GM19239 (cell line): Measurements from ENCODE around the gene PEX10.
A peak's percentile ranks its signal among the peaks of the same experiment; 100 is the strongest.
"Not testable (repeated sequence)": the region's sequence is repeated elsewhere in the genome, so short reads cannot be mapped to it uniquely, and the experiment has no call there.

Experiments used
- DNase-seq: peaks from one replicate; pipeline ENCODE4 v3.0.0; 2011; ENCODE audit warnings: low spot score; ENCODE audit not compliant: insufficient read length
- FAIRE-seq: peaks from 2 replicates; lab custom pipeline; 2011; peaks lifted over from hg19 to GRCh38; lab: Jason Lieb, UNC

The PEX10 gene

DNA sequence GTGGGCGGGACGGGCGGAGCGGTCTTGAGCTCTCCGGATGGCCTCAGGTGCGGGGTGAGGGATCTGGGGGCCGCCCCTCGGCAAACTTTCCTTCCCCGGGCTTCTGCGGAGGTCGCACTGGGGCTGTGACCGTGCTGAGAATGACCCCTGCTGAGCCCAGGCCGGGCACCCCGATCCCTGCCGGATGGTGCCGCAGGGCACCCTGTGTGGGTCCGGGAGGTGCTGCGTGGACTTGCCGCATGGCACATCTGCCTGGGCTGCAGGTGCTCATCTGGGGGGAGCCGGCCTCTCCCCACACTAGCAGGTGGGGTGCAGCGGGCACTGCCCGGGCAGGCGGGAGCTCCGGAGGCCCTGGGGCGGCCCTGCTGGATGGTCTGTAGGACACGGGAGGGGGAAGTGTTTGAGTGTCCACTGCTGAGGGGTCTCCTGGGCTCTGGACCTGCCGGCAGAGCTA lies 31.8 kb upstream of the PEX10 start:
- DNase-seq = no peak
- no peak for FAIRE-seq

- no peak for FAIRE-seq
- DNase-seq = no peak
Observed at GRCh38 chr1:2443277-2444137, 31.1 kb upstream of the PEX10 start.

GRCh38 chr1:2442661-2443060 lies 30.3 kb upstream of the PEX10 start:
- DNase-seq (no peak), FAIRE-seq (no peak)

DNA sequence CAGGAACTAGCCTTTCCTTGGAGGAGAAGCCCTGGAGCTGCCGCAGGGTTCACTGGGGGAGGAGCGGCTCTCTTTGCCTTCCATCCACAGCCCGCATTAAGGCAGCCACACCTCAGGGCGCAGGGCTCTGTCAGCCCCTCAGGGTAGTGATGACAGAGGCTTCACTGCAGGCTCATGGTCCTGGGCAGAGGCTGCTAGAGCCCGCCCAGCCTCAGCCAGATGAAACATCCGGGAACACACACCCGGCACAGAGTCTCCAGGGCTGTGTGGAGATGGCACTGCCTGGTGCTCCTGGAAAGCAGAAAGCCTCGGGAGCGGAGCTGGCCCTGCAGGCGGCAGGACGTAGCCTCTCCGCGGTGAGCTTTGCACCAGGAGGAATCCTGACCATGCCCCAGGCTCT lies 29.4 kb upstream of the PEX10 start:
- DNase-seq (no peak), FAIRE-seq (no peak)

GRCh38 chr1:2440346-2440745 lies 28.0 kb upstream of the PEX10 start:
- DNase-seq, FAIRE-seq: not testable (repeated sequence)

GRCh38 chr1:2439369-2439768 lies 27.0 kb upstream of the PEX10 start:
- FAIRE-seq = peak; percentile 56
- DNase-seq = no peak

- FAIRE-seq = no peak
- no peak for DNase-seq
Observed at GRCh38 chr1:2438641-2439040, 26.3 kb upstream of the PEX10 start.

DNA sequence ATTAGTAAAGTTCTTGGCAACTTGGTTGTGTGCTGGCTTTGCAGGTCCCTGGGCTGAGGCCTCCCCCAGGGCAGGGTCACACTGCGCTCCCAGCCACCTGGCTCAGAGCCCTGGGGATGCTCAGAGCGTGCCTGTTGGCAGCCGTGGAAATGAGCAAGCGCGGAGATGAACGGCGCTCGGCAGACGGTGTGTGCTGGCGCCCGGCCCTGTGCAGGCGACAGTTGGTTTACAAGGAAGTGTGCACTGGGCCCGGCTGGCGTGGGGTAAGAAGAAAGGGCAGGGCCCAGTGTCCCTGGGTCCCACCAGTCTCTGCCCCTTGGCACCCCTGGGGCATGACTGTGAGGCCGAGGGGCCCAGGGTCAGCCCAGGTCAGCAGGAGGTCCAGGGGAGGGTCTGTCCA lies 25.7 kb upstream of the PEX10 start:
- DNase-seq (no peak), FAIRE-seq (no peak)

- DNase-seq (no peak), FAIRE-seq (no peak)
Observed at GRCh38 chr1:2437617-2438016, 25.3 kb upstream of the PEX10 start.

DNA sequence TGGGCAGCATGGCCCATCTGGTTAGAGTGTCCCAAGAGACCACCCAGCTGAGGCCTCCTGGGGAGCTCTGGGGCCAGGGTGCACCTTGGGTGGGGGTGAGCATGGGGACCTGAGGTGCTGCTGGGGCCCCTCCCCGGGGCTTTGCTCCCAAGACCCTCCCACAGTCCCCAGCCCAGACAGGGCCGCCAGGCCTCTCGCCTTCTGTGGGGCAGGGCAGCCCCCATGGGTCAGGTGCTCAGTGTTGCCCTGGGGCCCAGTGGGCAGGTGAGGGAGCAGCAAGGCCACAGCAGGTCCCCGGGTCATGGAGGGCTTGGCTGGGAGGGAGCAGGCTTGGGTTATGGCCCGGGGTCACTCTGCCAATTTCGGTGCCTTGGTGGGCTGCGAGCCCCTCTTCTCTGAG lies 24.5 kb upstream of the PEX10 start:
- FAIRE-seq (no peak), DNase-seq (no peak)

- FAIRE-seq (no peak), DNase-seq (no peak)
Observed at GRCh38 chr1:2435746-2436355, 23.5 kb upstream of the PEX10 start.

DNA sequence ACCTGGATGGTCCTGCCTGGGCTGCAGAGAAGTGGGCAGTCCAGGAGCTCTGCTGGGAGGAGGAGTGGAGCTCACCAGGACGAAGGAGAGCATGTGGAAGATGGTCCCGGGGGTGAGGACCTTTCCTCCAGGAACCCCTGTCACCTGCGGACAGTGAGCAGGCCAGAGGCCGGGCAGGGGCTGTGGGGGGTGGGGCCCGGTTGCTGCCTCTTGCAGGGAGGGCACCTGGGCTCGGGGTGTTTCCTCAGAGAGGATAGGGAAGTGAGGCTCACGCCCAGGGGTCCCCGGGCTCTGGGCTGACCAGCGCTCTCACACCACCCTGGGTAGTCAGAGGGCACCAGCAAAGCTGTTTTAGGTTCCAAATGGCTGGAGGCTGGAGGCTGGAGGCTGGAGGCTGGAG lies 22.7 kb upstream of the PEX10 start:
- FAIRE-seq = no peak
- DNase-seq = no peak

DNA sequence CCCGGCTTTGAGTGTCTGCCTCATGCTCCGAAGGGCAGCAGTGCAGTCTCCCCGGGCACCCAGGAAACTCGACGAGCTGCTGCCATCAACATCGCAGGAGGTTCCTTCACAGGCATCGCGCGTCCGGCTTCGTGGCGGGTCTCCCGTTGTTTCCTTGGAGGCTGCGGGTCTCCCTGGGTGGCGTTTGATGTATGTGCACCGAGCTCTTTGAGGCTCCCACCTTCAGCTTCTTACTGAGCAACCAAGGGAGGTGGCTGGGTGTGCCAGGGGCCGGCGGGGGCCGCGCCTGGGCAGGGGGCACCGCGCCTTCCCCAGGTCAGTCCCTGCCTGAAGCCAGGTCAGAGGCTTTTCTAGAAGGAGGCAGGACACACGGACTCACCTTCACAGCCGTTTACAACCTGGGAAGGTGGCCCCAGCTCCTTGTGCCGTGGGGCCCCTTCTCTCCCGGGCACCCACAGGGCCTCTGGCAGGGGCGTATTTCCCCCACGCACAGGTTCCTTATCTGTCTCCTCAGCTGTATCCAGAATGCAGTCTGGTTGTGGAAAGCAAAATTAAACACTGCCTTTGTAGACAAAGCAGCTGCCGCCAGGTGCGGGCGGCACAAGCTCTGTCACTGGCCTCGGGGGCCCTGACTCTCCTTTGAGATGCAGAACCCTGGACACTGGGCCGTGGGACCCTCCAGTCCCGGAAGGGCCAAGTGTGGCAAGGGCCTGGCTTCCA lies 21.7 kb upstream of the PEX10 start:
- DNase-seq = no peak
- no peak for FAIRE-seq

- no peak for DNase-seq
- FAIRE-seq = no peak
Observed at GRCh38 chr1:2433196-2433595, 20.8 kb upstream of the PEX10 start.

DNA sequence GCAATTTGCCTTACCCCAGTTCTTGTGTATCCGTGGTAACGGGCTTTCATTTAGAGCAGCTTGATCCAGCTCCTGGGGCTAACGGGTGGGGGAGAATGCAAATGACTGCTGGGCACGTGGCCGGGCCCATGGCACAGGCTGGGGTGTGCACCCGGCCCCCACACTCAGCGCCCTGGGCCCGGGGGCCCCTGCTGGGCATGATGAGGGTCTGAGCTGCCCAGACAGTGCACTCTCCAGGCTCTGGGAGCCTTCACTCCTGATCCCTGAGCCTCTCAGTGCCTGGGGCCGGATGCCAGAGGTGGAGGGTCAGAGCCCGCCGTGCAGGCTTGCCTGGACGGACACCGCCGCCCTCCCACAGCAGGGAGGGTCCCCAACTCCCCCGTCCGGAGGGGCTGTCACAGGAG lies 20.1 kb upstream of the PEX10 start:
- DNase-seq = no peak
- FAIRE-seq = no peak

DNA sequence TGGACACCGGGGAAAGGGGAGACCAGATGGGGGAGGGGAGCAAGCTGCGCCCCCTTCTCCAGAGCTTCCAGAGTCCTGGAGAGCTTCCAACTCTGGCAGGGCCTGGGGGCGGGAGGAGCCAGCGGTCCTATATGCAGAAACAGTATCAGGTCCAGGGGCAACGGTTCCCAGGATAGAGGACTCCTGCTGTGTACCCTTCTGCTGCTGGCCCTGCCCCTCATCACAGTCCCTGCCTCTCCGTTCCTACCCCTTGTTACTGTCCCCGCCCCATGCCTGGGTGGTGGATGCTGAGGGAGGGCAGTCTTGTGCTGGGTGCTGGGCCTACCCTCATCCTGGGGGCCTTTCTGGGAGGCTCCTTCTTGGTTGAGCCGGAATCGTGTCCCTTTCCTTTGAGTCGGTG lies 19.2 kb upstream of the PEX10 start:
- no peak for DNase-seq
- FAIRE-seq = no peak

- FAIRE-seq (no peak), DNase-seq (no peak)
Observed at GRCh38 chr1:2431103-2431502, 18.7 kb upstream of the PEX10 start.

GRCh38 chr1:2430592-2430973 lies 18.2 kb upstream of the PEX10 start:
- DNase-seq (no peak), FAIRE-seq (no peak)

GRCh38 chr1:2429780-2430591 lies 17.6 kb upstream of the PEX10 start:
- FAIRE-seq (no peak), DNase-seq (no peak)

DNA sequence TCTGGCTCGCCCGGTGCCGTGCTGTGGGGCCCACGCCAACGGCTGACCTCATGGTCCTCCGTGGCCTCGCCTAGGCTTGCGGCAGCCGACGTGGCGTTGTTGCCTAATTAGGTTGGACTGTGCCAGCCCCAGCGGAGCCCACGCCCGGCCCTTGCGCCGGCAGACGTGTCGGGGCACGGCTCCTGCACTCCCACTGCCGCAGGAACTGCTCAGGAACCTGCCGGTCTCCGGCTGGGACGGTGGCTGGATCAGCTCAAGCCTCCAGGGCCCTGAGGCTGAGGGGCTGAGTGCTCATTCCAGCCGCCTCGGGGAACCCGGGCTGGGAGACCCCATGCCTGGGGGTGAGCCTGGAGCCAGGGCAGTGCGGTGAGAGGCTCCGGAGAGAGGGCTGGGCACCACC lies 16.1 kb upstream of the PEX10 start:
- DNase-seq (no peak), FAIRE-seq (no peak)
